ENCODE data around the gene TMEM43.

Gene TMEM43

DNA sequence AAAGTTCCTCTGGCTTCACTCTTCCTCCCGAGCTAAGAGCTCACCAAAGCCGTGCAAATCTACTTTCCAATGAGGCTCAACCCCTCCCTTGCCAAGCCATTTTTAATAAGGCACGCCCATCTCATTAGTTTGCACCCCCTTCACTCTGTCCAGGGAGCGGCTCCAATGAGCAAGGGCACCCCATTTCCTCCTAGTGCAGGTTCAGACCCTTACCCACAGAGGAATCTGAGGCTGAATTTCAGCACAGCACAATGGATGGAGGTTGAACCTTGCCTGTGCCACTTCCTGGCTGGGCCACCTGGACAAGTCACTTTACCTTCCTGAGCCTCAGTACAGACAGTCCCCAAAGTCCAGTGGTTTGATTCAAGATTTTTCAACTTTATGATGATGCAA is 28.1 kb downstream of the TMEM43 start:
- no peak for DNase-seq

DNA sequence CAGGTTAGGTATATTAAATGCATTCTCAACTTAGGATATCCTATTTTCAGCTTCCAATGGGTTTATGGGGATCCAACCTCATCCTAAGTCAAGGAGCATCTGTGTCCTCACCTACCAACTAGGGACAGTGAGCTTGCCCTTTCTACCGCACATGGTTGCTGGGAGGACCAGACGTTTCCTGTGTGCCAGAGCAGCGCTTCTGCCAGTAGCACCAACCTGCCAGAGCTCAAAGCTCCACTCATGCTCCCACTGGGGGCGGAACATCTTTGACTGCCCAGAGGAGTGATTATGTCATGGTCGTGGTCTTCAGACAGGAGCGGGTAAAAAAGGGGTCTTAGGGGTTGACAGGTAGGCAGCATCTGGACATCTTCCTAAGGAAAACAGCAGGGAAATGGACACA is 28.8 kb downstream of the TMEM43 start:
- DNase-seq, result no peak

DNA sequence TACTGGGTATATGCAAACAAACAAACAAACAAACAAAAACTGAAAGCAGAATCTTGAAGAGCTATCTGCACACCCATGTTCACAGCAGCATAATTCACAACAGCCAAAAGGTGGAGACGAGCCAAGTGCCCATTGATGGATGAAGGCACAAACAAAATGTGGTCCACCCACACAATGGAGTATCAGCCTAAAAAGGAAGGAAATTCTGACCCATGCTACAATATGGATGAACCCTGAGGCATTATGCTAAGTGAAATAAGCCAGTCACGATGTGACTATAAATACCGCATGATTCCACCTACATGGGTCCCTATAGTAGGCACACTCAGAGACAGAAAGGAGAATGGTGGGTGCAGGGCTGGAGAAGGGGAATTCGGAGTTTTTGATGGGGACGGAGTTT is 29.4 kb downstream of the TMEM43 start:
- no peak for DNase-seq

DNA sequence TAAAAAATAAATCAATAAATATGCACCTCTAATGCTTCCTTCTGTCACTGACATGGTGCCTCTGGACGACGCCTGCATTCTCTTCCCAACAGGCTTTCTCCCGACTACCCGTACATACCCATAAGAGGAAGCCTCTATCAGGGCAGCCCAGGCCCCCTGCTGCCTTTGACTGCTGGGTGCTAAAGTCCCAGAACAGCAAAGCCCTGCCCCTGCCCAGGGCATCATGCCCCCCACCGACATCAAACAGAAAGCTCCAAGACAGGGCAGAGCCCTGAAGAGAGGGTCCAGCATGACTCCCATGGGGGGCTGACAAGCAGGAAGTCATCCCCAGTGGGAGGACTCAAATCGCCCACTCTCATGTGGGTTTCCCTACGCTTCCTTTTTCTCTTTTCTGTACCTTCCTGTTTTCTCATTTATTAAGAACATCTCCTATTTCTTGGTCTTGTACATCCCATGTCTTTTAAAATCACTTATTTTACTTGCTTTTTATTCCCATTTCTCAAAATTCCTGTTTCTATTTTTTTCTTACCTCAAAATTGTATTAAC is 30.1 kb downstream of the TMEM43 start:
- no peak for DNase-seq

DNA sequence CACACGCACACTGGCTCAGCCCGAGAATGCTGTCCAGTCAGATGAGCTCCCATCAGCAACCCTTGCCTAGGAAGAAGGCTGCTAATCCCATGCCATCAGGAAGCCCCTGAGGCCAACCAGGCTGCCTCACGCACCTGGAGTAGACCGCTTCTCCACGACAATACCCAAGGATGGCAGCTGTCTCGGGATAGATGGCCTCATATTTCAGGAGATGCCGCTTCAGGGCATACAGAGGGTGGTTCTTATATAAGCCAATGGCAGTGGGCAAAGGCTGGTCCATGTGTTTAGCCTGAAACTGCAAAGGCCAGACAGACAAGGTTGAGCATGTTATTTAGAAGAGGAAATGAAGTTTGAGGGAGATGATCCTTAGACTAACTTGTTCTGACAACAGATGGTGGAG is 31.3 kb downstream of the TMEM43 start:
- no peak for DNase-seq

DNA sequence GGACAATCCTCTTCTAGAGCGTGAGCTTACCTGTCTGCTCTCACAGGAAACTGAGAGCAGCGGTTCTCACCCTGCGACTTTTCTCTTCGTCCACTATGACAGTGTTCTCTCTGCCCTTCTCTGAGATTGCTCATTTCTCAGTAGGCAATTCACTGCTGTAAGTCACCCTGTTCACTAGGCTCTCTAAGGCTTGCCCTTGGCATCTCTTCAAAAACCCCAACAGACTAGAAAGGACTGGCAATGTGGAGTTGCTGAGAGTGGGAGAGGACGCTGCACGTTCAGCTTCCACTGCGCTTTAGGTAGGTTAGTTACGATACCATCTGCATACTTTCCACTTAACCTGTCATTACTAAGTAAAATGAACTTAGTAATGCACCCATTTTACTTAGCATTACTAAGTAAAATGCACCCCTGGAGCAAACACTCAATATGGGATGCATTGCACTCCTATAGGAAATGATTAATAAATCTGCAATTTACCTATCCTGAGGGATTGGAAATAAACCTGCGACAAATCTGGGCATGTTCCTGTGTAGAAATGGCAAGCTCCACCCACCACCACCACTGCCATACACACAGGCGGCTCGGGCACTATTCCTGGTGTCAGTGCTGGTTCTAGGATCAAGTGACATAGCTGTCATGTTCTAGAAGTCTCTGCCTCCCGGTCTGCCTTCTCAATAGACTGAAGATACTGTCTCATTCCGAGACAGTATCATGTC is 32.1 kb downstream of the TMEM43 start:
- no peak for DNase-seq

DNA sequence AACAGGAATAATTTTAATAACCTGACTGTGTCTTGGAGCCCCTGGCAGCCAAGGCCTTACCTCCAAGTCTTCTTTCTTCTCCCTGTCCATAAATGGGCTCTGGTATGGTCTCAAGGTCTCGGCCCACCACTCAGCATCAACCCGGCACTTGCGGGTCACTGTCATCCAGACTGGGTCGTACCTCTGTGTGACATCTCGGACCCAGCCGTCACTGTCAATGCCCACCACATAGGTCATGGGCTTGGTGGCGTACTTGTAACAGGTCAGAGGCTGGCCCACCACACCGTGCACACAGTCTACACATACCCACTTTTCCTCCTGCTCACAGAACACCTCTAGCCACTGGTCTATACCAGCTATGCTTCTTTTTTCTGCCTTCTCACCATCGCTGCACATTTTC is 33.1 kb downstream of the TMEM43 start:
- DNase-seq, result no peak

DNA sequence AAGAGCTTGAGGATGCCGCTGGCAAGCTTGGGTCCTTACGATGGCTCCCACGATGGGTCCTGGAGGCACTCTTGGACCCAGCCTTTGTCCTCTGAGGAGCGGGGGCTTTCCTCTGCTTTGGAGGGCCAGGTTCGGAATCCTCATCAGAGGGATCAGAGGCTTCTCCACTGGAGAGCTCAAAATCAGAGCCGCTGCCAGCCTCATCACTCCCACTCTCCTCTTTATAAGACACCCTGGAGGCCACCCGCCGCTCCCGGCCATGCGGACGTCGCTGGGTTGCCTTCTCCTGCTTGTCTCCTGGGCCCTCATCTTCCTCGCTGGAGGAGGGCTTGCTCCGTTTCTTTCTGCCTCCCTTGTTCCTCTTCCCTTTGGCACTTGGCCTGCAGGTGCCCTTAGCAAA is 33.5 kb downstream of the TMEM43 start:
- DNase-seq, result no peak

DNA sequence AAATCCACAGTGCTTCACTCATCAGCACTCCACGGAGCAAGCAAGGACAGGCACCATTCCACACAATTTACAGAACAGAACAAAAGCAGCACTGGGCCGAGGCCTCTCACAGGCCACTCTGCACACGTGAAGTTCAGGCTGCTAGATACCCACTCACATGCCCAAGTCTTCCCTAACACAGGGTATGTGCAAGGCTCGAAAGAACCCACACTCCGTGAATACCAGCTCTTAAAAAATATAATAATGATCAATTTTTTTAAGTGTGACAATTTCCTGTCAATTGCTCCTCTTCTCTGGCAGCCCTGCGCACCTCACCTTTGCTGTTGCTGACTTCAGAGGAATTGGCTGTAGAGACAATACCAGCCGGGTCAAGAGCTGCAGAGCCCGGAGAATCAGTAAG is 34.6 kb downstream of the TMEM43 start:
- DNase-seq, result no peak

DNA sequence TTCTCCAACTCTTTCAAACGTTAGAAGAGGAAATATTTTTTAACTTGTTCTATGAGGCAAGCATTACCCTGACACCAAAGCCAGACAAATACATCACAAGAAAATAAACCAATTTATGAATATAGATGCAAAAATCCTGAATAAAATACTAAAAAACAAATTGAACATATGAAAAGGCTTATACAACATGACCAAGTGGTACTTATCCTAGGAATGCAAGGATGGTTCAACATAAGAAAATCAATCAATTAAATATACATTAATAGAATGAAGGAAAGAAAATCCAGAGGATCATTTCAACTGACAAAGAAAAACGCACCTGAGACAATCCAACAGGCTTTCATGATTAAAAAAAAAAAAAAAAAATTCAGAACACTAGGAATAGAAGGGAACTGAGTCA is 36.4 kb downstream of the TMEM43 start:
- DNase-seq, result no peak

DNA sequence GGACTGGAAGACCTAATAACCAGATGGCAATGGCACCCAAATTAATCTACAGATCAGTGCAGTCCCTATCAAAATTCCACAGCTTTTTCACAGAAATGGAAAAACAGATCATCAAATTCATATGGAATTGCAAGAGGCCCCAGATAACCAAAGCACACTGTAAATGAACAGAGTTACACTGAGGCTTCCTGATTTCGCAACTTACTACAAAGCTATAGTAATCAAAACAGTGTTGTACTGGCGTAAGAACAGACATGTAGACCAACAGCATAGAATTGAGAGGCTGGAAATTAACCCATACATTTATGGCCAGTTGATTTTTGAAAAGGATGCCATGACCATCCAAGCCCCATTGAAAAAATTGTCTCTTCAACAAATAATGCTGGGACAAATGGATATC is 37.3 kb downstream of the TMEM43 start:
- no peak for DNase-seq

DNA sequence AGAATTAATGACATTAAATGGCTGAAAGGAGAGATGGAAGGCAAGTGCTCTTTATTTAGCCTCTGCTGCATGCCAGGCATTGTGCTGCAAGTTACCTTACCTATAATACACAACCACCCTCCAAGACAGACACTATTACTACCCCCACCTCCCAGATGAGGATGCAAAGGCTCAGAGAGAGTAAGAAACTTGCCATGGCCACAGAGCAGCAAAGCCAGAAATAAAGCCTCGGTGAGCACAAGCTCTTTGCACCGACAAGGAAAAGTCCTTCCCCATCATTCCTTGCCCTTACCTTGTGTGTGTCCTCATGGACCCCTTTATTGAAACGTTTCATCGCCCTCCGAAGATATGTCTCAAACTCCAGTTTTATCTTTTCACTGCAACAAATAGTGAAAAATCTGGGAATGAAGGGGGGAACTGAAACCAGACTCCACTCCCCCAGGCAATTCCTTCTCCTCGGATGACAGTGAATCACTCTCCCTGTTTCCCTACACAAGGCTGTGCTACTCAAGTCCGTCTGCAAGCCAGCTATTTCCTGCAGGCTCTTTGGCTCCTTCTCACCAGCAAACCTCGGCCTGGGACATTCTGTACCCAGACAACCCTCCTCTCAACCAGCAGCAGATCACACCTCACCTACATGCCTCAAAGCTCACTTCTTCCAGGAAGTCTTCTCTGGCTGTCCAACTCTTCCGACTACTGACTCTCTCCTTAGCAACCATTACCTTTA is 42.2 kb downstream of the TMEM43 start:
- DNase-seq, result no peak

DNA sequence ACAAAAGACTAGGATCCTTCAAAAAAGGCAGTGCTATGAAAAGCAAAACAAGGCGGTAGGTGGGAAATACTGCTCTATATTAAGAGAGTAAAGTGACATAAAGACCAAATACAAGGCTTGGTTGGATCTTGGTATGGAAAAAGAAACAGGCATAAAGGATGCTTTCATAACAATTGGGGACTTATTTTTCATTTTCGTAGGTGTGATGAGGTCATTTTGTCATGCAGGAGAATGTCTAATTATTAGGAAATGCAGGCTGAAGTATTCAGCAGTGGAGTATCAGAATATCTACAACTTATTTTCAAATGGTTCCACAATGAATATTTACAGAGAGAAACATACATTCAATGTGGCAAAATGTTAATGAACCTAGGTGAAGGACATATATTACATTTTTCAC is 44.6 kb downstream of the TMEM43 start:
- no peak for DNase-seq

DNA sequence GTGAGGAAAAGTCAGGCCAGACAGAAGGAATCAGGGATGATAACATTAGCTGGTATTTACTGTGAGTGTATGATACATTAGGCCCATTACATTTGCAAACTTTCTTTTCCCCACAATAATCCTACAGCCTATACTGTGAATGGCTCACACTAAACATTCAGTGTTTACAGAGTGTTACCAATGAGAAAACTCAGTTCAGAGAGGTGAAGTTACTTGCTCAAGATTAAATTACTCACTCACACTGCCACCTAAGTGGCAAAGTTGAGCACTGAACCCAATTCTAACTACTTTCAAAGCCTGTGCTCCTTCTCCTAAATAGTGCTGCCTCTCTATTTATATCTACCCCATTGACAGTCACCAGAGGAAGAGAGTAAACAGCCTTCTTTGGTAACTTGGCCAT is 45.0 kb downstream of the TMEM43 start:
- DNase-seq, result no peak

DNA sequence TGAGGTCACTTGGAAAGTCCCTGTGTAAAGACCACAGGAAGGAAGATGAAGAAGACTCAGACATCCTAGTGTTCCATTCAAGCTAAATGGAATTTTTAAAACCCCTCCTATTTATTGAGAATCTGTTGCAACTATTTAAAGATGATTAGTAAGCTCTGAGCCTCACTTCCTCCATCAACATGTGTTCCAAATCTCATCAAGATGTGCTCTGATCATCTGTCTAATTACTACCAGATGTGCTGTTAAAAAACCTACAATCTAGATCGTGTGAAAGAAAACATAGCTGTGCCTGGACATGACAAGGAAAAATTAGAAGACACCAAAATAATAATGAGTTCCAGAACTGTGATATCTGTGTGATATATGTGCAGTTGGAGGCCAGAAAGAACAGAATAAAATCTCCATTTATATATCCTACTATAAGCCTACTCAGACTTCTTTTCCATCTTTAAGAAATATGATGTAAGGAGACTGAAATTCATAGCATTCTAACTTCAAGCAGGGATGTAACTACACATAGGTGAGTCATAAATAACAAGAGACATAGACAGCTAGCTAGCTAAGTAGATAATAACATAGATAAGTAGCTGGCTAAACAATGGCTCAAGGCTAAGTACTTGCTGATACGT is 45.8 kb downstream of the TMEM43 start:
- no peak for DNase-seq

DNA sequence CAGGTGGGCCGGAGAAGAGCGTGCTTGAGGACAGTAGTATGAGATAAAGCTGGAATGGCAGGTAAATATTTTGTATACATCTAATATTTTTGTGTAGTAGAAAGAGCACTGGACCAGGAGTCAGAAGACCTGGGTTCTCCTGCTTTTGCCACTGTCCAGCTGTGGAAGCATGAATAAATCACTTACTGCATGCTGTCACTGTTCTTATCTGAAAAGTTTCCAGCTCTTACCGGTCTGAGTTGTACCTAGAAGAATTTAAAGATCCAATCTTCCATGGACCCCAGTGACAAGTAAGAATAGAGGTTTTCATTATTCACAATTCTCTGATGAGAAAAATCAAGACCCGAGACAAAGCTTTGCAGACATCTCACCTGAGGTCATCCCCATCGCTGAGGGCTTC is 47.6 kb downstream of the TMEM43 start:
- DNase-seq, result no peak

DNA sequence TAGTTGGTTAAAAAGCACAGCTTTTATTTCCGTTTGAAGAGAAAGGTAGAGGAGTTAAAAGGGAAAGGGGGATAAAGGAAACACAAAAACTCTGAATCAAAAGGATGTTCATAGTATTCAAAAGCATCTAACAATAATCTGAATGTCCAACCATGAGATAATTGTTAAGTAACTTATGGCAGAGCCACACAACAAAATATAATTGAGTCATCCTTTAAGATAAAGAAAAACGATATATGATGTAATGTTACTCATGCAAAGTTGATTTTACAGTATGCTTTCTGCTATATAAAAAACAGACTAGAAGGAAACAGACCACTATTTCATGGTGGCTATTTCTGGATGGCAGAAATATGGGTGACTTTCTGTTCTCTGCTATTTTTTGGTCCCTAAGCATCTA is 49.6 kb downstream of the TMEM43 start:
- DNase-seq, result no peak

DNA sequence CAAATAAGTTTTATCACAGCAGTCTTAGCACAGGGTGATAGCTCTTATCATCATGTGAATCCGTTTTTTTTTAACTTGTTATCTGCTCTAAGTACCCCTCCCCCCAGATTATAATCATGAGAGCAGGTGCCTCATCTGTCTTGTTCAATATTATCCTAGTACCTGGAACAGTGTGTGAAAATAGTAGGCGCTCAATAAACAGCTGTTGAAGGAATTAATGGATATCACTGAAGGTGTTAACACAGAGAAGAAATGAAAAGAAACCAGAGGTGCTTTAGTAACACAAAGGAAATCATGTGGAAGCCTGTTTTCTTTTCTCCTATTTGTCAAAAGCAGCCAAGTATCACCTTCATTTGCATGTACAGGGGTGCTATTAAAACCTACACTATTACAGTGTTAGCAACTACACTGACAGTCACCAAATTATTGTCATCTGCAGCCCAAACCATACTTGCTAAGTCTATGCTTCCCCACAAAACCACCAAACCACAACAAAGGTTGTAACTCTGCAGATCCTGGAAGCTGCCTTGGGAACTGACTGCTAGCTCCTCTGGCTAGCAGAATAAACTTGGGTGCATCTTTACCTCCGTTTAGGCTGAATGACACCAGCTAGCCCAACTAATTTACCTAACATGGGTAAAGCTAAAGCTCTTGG is 50.7 kb downstream of the TMEM43 start:
- DNase-seq, result no peak

DNA sequence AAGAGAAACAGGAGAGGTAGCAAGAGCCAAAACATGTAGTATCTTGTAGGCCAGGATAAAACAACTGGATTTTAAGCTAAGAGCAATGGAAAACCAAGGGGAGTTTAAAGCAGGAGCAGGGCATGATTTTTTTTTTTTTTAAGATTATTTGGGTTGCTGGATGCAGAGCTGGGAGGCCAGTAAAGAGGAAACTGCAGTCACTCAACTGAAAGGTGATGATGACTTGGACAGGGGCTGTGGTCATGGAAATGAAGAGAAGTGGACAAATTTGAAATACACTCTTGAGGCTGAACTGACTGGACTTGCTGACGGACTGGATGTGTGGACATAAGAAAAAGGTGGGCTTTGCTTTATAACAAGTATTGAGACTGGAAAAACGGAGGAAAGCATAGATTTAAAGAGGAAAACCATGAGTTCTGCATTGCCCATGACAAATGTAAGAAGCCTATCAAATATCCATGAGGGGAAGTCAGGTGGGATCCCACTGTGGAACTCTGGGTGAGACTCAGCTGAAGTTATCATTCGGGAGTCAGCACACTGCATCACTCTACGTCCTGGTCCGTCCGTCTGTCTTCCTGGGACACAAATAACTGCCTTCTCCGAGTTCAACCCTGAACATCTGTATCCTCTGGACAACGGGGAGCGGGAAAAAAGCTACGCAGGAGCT is 52.9 kb downstream of the TMEM43 start:
- DNase-seq, result peak; percentile 8

DNA sequence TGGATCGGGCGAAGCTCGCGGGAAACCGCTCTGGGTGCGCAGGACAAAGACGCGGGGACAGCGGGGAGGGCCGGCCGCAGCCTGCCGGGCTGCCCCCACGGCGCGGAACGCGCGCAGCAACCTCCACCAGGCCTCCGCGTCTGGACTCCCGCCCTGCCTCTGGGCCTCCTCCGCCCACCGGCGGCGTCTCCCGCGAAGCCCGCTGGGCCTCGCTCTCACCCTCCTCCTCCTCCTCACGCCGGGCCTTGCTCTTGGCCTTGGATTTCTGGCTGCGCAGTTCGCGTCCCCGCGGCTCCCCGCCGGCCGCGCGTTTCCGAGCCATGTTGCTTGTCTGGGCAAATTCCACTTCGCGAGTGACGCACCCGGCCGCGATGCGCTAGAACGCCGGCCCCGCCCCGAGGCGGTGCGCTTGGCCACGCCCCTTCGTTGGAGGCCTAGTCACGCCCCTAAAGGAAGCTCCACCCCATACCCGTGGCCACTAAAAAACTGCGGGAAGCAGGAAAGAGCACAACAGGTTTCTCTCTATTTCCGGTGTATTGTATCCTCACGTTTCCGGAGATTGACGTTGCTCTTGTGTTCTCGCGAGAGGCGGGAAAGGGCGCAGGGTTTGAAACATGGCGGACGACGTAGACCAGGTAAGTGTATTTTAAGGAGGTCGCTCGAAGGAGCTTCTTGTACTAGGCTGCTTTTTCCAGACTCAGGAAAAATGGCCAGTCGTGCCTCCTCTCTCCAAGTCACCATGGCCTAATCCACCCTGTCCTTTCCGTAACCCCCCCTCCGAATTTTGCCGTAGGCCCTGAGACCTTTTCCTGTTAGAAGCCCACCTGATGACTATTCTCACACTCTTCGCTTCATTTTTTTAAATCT is 53.6 kb downstream of the TMEM43 start, which contains the start of the genes LSM3 and XPC:
Gene LSM3, plus strand, starts transcription at position 571 of the 867 bp plus-strand sequence. Its CDS starts 44 bp downstream, at position 615.
Gene XPC, minus strand, starts transcription at position 355 of the 867 bp plus-strand sequence. Its CDS starts 33 bp downstream, at position 322.
- peak; percentile 93 for DNase-seq

DNA sequence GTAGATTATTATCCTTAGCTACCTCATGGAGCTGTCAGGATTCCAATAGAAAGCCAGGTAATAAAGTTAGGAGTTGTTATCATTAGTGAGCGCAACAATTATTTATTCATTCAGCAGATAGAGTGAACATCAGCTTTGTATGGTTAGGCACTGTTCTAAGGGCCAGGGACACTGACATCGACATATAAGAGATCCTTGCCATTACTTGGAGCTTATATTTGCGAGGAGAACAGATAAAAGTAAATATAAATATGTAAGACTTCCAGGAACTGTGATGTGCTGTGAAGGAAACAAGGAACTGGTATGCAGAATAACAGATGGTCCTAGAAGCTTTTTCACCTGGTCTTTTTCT is 54.2 kb downstream of the TMEM43 start:
- peak; percentile 4 for DNase-seq

DNA sequence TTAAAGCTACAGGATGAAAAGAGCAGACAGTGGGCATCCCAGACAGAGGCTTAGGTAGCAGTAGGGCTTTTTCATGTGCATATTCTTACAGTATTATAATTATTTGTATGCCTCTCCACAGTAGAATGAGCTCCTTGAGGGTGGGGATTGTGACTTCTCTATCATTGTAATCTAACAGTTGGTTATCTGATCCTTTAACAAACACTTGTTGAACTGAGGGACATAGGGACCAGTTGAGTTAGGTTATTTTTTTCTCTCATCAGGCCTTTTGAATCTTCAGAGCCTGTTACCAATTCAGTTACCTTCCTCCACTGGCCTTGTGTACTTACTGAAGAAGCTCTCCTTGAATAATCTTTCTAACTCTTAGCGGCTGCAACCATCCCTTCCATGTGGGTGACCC is 54.9 kb downstream of the TMEM43 start:
- DNase-seq, result no peak
